Measurements from ENCODE around the gene ANK3. TPM values are rescaled to one million over a fixed set of nuclear protein-coding genes. Genes with fewer than 3 reads are reported as not detected.

Gene ANK3
- total RNA-seq, 4 donors from 2014 or later, result 86.3 to 224 (median 139) TPM

GRCh38 chr10:60350400-60350799, 39.3 kb downstream of the ANK3 start:
- H3K4me1 ChIP-seq, result peaks cover 0 to 32% (median 11%) of the 10 kb centered on the region in 4 donors
- no peaks in the 10 kb centered on the region for H3K36me3 ChIP-seq
- no peak for DNase-seq (ENCODE audit: low spot score in 2 of 2)
- WGBS, 2 donors, result 76 to 79% methylated on average over 2 of the region's 2 CpGs
- no peak overlapping the region for H3K4me3 ChIP-seq
- no peaks in the 10 kb centered on the region for H3K27me3 ChIP-seq
- peak overlapping the region; percentile 33 to 70 (median 52) for H3K27ac ChIP-seq
- no peaks in the 10 kb centered on the region for H3K9me3 ChIP-seq
- TF ChIP-seq CTCF (IDR thresholded peaks at IDR 0.05), result no peak

- no peak overlapping the region for H3K4me3 ChIP-seq
- 42 to 46% methylated on average over 2 of the region's 2 CpGs for WGBS, 2 donors
- H3K4me1 ChIP-seq, result peaks cover 0 to 32% (median 11%) of the 10 kb centered on the region in 4 donors
- no peaks in the 10 kb centered on the region for H3K27me3 ChIP-seq
- H3K27ac ChIP-seq, result peak overlapping the region in 3 of 4 donors; percentile 33 to 70 (median 62)
- no peaks in the 10 kb centered on the region for H3K36me3 ChIP-seq
- TF ChIP-seq CTCF (IDR thresholded peaks at IDR 0.05) (no peak), POLR2A (IDR thresholded peaks at IDR 0.05) (no peak)
- no peaks in the 10 kb centered on the region for H3K9me3 ChIP-seq
- no peak for DNase-seq (ENCODE audit: low spot score in 2 of 2)
Measured at GRCh38 chr10:60349426-60349825, 40.2 kb downstream of the ANK3 start.

- DNase-seq (ENCODE audit: low spot score in 2 of 2), result no peak
- Histone ChIP-seq H3K27ac (peak overlapping the region in 3 of 4 donors; percentile 33 to 70 (median 34)), H3K9me3 (no peaks in the 10 kb centered on the region), H3K36me3 (no peaks in the 10 kb centered on the region), H3K4me1 (peaks cover 0 to 30% (median 10%) of the 10 kb centered on the region in 4 donors), H3K4me3 (no peak overlapping the region), H3K27me3 (no peaks in the 10 kb centered on the region)
- WGBS, 2 donors, result 39 to 46% methylated on average over 2 of the region's 2 CpGs
- TF ChIP-seq POLR2A (IDR thresholded peaks at IDR 0.05) (no peak), EP300 (IDR thresholded peaks at IDR 0.05) (peak in 1 of 2 donors; percentile 32)
Measured at GRCh38 chr10:60348982-60349381, 40.7 kb downstream of the ANK3 start.

- peak overlapping the region in 2 of 4 donors; percentile 33 to 70 for H3K27ac ChIP-seq
- 95 to 96% methylated on average over 1 of the region's 1 CpG for WGBS, 2 donors
- TF ChIP-seq CTCF (IDR thresholded peaks at IDR 0.05) (no peak), POLR2A (IDR thresholded peaks at IDR 0.05) (no peak), EP300 (IDR thresholded peaks at IDR 0.05) (no peak)
Measured at GRCh38 chr10:60347270-60347669, 42.4 kb downstream of the ANK3 start.

GRCh38 chr10:60346661-60347060, 43.0 kb downstream of the ANK3 start:
- Histone ChIP-seq H3K4me1 (peaks cover 0 to 16% (median 5%) of the 10 kb centered on the region in 4 donors), H3K4me3 (no peak overlapping the region), H3K36me3 (no peaks in the 10 kb centered on the region), H3K9me3 (no peaks in the 10 kb centered on the region), H3K27ac (peak overlapping the region in 2 of 4 donors; percentile 33 to 70), H3K27me3 (no peaks in the 10 kb centered on the region)
- TF ChIP-seq EP300 (IDR thresholded peaks at IDR 0.05) (no peak), CTCF (IDR thresholded peaks at IDR 0.05) (no peak), POLR2A (IDR thresholded peaks at IDR 0.05) (no peak)
- no peak for DNase-seq (ENCODE audit: low spot score in 2 of 2)
- WGBS, 2 donors, result 44 to 55% methylated on average over 1 of the region's 1 CpG

More at GRCh38 chr10:60347270-60347669, 42.4 kb downstream of the ANK3 start:
- DNase-seq (ENCODE audit: low spot score in 2 of 2), result no peak
- Histone ChIP-seq H3K9me3 (no peaks in the 10 kb centered on the region), H3K36me3 (no peaks in the 10 kb centered on the region), H3K4me3 (no peak overlapping the region), H3K4me1 (peaks cover 0 to 21% (median 5%) of the 10 kb centered on the region in 4 donors), H3K27me3 (no peaks in the 10 kb centered on the region)

GRCh38 chr10:60343254-60343653, 46.4 kb downstream of the ANK3 start:
- Histone ChIP-seq H3K4me3 (no peak overlapping the region), H3K9me3 (no peaks in the 10 kb centered on the region), H3K27me3 (no peaks in the 10 kb centered on the region), H3K27ac (no peak overlapping the region), H3K4me1 (peaks cover 0 to 5% (median 0%) of the 10 kb centered on the region in 4 donors), H3K36me3 (no peaks in the 10 kb centered on the region)
- DNase-seq (ENCODE audit: low spot score in 2 of 2), result no peak
- TF ChIP-seq EP300 (IDR thresholded peaks at IDR 0.05), result no peak
- TF ChIP-seq POLR2A (IDR thresholded peaks at IDR 0.05), result no peak
- no peak for TF ChIP-seq CTCF (IDR thresholded peaks at IDR 0.05)
- 79 to 89% methylated on average over 1 of the region's 1 CpG for WGBS, 2 donors

Data from tibial nerve (tissue), 4 donors.